ENCODE measurements around the gene MAP7D2. TPM values are rescaled to one million over a fixed set of nuclear protein-coding genes. Genes with fewer than 3 reads are reported as not detected.

MAP7D2 gene
- total and polyA plus RNA-seq, 2 of the 13 experiments (the other 11 are each of a cell fraction or from before 2014, with no cell fraction given), result 9.6 to 10.5 TPM

DNA sequence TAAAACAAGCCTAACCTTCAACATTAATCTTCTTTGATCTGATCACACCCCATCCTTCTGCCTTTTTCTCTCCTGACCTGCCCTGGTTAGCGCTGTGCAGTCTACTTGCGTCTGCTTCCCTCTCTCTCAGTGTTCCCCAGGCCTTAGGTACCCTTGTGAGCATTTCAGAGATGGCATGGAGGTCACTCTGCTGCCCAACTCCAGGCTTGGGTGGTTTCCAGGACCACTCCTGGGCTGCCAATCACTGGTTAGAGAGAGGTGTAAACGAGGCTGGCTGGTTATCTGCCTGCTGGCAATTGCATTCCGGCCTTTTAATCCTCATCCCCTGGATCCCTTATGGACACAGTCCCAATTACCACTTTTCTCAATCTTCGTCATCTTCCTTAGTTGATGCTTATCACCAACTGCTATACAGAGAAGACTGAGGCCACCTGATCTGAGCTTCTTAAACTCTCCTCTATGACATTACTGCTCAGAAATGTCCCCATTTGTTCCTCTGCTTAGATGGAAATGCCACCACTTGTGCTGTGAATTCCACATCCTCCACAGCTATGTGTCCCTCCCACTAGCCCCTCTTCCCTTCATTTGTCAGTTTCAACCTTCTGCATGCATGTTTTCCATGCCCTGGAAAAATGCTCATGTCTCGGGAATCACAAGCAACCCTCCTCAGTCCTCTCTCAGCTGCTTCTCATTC is 96.9 kb downstream of the MAP7D2 start:
- intact Hi-C loops (cut with micrococcal nuclease; ENCODE audit: unreplicated experiment) (no loop called here), in situ Hi-C loops (cut with HindIII; ENCODE audit: extremely low pct_ligation_motif_present, low pct_unique_long_range_greater_than_20kb) (no loop called here)
- Histone ChIP-seq H3K4me3 (replicated peaks in 1 of 3; ENCODE audit: insufficient read depth in 1 of 3, low read depth in 2 of 3, low read length in 3 of 3) (no peak overlapping the region), H3K4me2 (ENCODE audit: low read depth, low read length) (no peak overlapping the region), H3K79me2 (ENCODE audit: insufficient read depth, low read length) (no peaks in the 10 kb centered on the region), H3K36me3 (replicated peaks in 1 of 2; ENCODE audit: control insufficient read depth in 1 of 2, insufficient read depth in 2 of 2, low read length in 2 of 2) (no peaks in the 10 kb centered on the region; a peak in 1 of 5 replicates), H4K20me1 (ENCODE audit: insufficient read depth, low read length) (no peaks in the 10 kb centered on the region), H3K27ac (ENCODE audit: extremely low read length, insufficient read depth, low read length) (no peak overlapping the region), H3K27me3 (ENCODE audit: control insufficient read depth in 1 of 2, insufficient read depth in 2 of 2, low read length in 2 of 2) (no peaks in the 10 kb centered on the region), H2AFZ (ENCODE audit: low read length) (no peak overlapping the region), H3K9me3 (ENCODE audit: low read length) (no peaks in the 10 kb centered on the region), H3K4me1 (ENCODE audit: insufficient read depth, low read length) (no peaks in the 10 kb centered on the region), H3K9ac (ENCODE audit: insufficient read depth, low read depth, low read length) (no peak overlapping the region)
- CTCF ChIA-PET (ENCODE audit: low intra/inter-chr PET ratio, low total read pairs), result no interaction called here
- no TSS peak for BruUV-seq (replicated peaks)
- no peak for ATAC-seq
- POLR2A ChIA-PET, result no interaction called here
- TF ChIP-seq, protein P1, sequence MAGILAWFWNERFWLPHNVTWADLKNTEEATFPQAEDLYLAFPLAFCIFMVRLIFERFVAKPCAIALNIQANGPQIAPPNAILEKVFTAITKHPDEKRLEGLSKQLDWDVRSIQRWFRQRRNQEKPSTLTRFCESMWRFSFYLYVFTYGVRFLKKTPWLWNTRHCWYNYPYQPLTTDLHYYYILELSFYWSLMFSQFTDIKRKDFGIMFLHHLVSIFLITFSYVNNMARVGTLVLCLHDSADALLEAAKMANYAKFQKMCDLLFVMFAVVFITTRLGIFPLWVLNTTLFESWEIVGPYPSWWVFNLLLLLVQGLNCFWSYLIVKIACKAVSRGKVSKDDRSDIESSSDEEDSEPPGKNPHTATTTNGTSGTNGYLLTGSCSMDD (CRISPR knock-in tag; IDR thresholded peaks at IDR 0.05), result no peak
- TF ChIP-seq, protein P2, sequence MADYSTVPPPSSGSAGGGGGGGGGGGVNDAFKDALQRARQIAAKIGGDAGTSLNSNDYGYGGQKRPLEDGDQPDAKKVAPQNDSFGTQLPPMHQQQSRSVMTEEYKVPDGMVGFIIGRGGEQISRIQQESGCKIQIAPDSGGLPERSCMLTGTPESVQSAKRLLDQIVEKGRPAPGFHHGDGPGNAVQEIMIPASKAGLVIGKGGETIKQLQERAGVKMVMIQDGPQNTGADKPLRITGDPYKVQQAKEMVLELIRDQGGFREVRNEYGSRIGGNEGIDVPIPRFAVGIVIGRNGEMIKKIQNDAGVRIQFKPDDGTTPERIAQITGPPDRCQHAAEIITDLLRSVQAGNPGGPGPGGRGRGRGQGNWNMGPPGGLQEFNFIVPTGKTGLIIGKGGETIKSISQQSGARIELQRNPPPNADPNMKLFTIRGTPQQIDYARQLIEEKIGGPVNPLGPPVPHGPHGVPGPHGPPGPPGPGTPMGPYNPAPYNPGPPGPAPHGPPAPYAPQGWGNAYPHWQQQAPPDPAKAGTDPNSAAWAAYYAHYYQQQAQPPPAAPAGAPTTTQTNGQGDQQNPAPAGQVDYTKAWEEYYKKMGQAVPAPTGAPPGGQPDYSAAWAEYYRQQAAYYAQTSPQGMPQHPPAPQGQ (CRISPR knock-in tag; IDR thresholded peaks at IDR 0.05; ENCODE audit: borderline replicate concordance), result no peak
- TF ChIP-seq SOX6 (IDR thresholded peaks at IDR 0.05), result no peak
- TF ChIP-seq SOX6 (CRISPR knock-in tag; IDR thresholded peaks at IDR 0.05), result no peak
- TF ChIP-seq, protein P3, sequence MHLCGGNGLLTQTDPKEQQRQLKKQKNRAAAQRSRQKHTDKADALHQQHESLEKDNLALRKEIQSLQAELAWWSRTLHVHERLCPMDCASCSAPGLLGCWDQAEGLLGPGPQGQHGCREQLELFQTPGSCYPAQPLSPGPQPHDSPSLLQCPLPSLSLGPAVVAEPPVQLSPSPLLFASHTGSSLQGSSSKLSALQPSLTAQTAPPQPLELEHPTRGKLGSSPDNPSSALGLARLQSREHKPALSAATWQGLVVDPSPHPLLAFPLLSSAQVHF (CRISPR knock-in tag; IDR thresholded peaks at IDR 0.05), result no peak
- no peak for TF ChIP-seq ZNF383 (CRISPR knock-in tag; IDR thresholded peaks at IDR 0.05; ENCODE audit: borderline replicate concordance)
- TF ChIP-seq, protein P4, sequence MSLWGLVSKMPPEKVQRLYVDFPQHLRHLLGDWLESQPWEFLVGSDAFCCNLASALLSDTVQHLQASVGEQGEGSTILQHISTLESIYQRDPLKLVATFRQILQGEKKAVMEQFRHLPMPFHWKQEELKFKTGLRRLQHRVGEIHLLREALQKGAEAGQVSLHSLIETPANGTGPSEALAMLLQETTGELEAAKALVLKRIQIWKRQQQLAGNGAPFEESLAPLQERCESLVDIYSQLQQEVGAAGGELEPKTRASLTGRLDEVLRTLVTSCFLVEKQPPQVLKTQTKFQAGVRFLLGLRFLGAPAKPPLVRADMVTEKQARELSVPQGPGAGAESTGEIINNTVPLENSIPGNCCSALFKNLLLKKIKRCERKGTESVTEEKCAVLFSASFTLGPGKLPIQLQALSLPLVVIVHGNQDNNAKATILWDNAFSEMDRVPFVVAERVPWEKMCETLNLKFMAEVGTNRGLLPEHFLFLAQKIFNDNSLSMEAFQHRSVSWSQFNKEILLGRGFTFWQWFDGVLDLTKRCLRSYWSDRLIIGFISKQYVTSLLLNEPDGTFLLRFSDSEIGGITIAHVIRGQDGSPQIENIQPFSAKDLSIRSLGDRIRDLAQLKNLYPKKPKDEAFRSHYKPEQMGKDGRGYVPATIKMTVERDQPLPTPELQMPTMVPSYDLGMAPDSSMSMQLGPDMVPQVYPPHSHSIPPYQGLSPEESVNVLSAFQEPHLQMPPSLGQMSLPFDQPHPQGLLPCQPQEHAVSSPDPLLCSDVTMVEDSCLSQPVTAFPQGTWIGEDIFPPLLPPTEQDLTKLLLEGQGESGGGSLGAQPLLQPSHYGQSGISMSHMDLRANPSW (CRISPR knock-in tag; IDR thresholded peaks at IDR 0.05; ENCODE audit: borderline replicate concordance), result no peak
- no peak for TF ChIP-seq ZNF720 (CRISPR knock-in tag; IDR thresholded peaks at IDR 0.05)
- no peak for TF ChIP-seq ZFP62 (CRISPR knock-in tag; IDR thresholded peaks at IDR 0.05)
- TF ChIP-seq ZNF761 (CRISPR knock-in tag; conservative IDR thresholded peaks at IDR 0.05), result no peak
- FAIRE-seq, result no peak
- no peak for DNase-seq (ENCODE audit: low spot score)
- 88% methylated on average over 6 of the region's 6 CpGs for WGBS (ENCODE audit: low lambda C conversion rate)

Measured in HepG2 (cell line).